ENCODE data around the gene USP40.

USP40 gene

DNA sequence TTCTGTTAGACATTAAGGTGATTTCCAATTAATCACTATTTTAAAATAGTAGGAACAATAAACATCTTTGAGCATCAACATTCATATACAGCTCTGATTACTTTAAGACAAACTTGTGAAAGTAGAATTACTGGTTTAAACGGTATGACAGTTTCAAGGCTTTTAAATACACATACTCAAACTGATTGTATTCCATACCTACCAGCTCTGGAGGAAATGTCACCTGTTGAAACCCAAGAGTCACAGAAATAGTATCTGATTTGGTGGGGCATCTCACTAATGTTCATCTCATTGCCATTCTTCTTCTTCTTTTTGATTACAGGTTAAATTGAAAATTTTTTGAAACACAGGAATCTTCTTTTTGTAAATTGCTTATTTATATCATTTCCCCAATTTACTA is 36.2 kb downstream of the USP40 start:
- H2AFZ ChIP-seq (ENCODE audit: insufficient read depth, low read length, poor library complexity): no peak overlapping the region
- H3K4ac ChIP-seq (ENCODE audit: low read depth, low read length): no peak overlapping the region
- WGBS (ENCODE audit: extremely low coverage, insufficient coverage, insufficient read length): no CpG with 5 or more reads among the region's 1 CpG
- no peak overlapping the region for H4K91ac ChIP-seq (ENCODE audit: low read depth, low read length)
- H2AK5ac ChIP-seq (ENCODE audit: low read length): no peak overlapping the region
- no peak overlapping the region for H2BK12ac ChIP-seq (ENCODE audit: low read length)
- no peak overlapping the region for H3K23ac ChIP-seq (ENCODE audit: low read length)
- no peak overlapping the region for H3K9ac ChIP-seq (ENCODE audit: low read length)
- no peaks in the 10 kb centered on the region for H3K79me2 ChIP-seq (ENCODE audit: control insufficient read depth, insufficient read depth, low read length, poor library complexity)
- H4K8ac ChIP-seq (ENCODE audit: low read depth, low read length): no peak overlapping the region
- H3K79me1 ChIP-seq (ENCODE audit: low read length): no peaks in the 10 kb centered on the region
- H3K27me3 ChIP-seq (ENCODE audit: insufficient read depth, low read length): no peaks in the 10 kb centered on the region
- no peak overlapping the region for H3K4me2 ChIP-seq (ENCODE audit: low read length)
- no peak overlapping the region for H3K18ac ChIP-seq (ENCODE audit: low read length)
- no peak for DNase-seq
- H3K9me3 ChIP-seq (ENCODE audit: insufficient read depth, low read depth, low read length): no peaks in the 10 kb centered on the region
- H3K14ac ChIP-seq (ENCODE audit: low read length): no peak overlapping the region
- H4K12ac ChIP-seq (ENCODE audit: low read depth, low read length): no peak overlapping the region
- H2BK5ac ChIP-seq (ENCODE audit: low read depth, low read length, poor library complexity): no peak overlapping the region
- H3K27ac ChIP-seq (ENCODE audit: low read depth, low read length): no peak overlapping the region
- H3K4me3 ChIP-seq (ENCODE audit: low read depth, low read length): no peak overlapping the region
- no peaks in the 10 kb centered on the region for H3K4me1 ChIP-seq (ENCODE audit: control insufficient read depth in 1 of 2, insufficient read depth in 2 of 2, low read length in 2 of 2)
- H3K36me3 ChIP-seq (ENCODE audit: control insufficient read depth in 1 of 2, insufficient read depth in 2 of 2, low read length in 2 of 2): peaks cover 0 to 11% of the 10 kb centered on the region in 2 experiments
- H2BK120ac ChIP-seq (ENCODE audit: insufficient read depth, low read length, poor library complexity): no peak overlapping the region

DNA sequence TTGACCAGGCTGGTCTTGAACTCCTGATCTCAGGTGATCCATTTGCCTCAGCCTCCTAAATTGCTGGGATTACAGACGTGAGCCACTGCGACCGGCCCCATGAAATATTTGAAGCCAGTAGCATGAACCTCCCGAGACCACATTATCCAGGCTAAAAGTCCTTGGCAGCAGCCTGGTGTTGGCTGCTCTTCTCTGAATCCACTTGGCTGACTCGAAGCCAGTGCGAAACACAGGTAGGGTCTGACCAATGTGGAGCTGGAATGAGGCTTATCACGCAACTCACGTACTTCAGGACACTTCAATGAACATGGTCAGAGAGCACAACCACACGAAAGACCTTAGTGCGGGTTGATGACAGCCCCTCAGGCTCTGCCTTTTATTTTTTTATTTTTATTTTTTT is 38.4 kb downstream of the USP40 start:
- Histone ChIP-seq H2BK5ac (ENCODE audit: low read depth, low read length, poor library complexity) (no peak overlapping the region), H3K9me3 (ENCODE audit: insufficient read depth, low read depth, low read length) (no peaks in the 10 kb centered on the region), H3K4me1 (ENCODE audit: control insufficient read depth in 1 of 2, insufficient read depth in 2 of 2, low read length in 2 of 2) (no peaks in the 10 kb centered on the region), H3K79me1 (ENCODE audit: low read length) (no peaks in the 10 kb centered on the region), H2BK12ac (ENCODE audit: low read length) (no peak overlapping the region), H3K23ac (ENCODE audit: low read length) (no peak overlapping the region), H4K12ac (ENCODE audit: low read depth, low read length) (no peak overlapping the region), H3K36me3 (ENCODE audit: control insufficient read depth in 1 of 2, insufficient read depth in 2 of 2, low read length in 2 of 2) (peaks cover 2 to 12% of the 10 kb centered on the region in 2 experiments), H3K18ac (ENCODE audit: low read length) (no peak overlapping the region), H4K91ac (ENCODE audit: low read depth, low read length) (no peak overlapping the region), H3K9ac (ENCODE audit: low read length) (no peak overlapping the region), H2AK5ac (ENCODE audit: low read length) (no peak overlapping the region), H4K8ac (ENCODE audit: low read depth, low read length) (no peak overlapping the region), H3K79me2 (ENCODE audit: control insufficient read depth, insufficient read depth, low read length, poor library complexity) (no peaks in the 10 kb centered on the region), H3K14ac (ENCODE audit: low read length) (no peak overlapping the region), H2AFZ (ENCODE audit: insufficient read depth, low read length, poor library complexity) (no peak overlapping the region), H3K4me3 (ENCODE audit: low read depth, low read length) (no peak overlapping the region), H2BK120ac (ENCODE audit: insufficient read depth, low read length, poor library complexity) (no peak overlapping the region), H3K4ac (ENCODE audit: low read depth, low read length) (no peak overlapping the region), H3K27ac (ENCODE audit: low read depth, low read length) (no peak overlapping the region), H3K27me3 (ENCODE audit: insufficient read depth, low read length) (no peaks in the 10 kb centered on the region), H3K4me2 (ENCODE audit: low read length) (no peak overlapping the region)
- WGBS (ENCODE audit: extremely low coverage, insufficient coverage, insufficient read length): no CpG with 5 or more reads among the region's 10 CpGs
- no peak for DNase-seq

DNA sequence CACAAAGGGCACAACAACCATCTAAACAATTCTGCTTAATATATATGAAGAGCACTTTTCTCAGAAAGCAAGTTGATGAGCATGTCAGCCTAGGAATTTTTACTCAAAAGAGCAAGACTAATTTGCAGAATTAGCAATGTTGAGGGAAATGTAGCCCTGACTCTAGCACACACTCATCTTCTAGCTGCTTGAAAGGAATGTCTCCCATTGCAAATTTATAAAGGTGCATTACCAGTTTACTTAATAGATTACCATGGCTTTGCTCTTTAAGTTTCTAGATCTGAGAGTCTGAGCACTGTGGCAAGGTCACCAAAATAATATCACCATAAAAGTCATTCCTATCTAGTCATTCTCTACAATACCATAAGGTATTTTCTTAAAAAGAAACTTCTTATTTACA is 40.8 kb downstream of the USP40 start:
- Histone ChIP-seq H4K91ac (ENCODE audit: low read depth, low read length) (no peak overlapping the region), H4K8ac (ENCODE audit: low read depth, low read length) (no peak overlapping the region), H2BK12ac (ENCODE audit: low read length) (no peak overlapping the region), H3K23ac (ENCODE audit: low read length) (no peak overlapping the region), H2BK5ac (ENCODE audit: low read depth, low read length, poor library complexity) (no peak overlapping the region), H3K18ac (ENCODE audit: low read length) (no peak overlapping the region), H3K4me1 (ENCODE audit: control insufficient read depth in 1 of 2, insufficient read depth in 2 of 2, low read length in 2 of 2) (no peaks in the 10 kb centered on the region), H3K4ac (ENCODE audit: low read depth, low read length) (no peak overlapping the region), H3K36me3 (ENCODE audit: control insufficient read depth in 1 of 2, insufficient read depth in 2 of 2, low read length in 2 of 2) (peaks cover 4 to 7% of the 10 kb centered on the region in 2 experiments), H2AFZ (ENCODE audit: insufficient read depth, low read length, poor library complexity) (no peak overlapping the region), H3K9me3 (ENCODE audit: insufficient read depth, low read depth, low read length) (no peaks in the 10 kb centered on the region), H3K79me1 (ENCODE audit: low read length) (no peaks in the 10 kb centered on the region), H2AK5ac (ENCODE audit: low read length) (no peak overlapping the region), H3K4me3 (ENCODE audit: low read depth, low read length) (no peak overlapping the region), H3K79me2 (ENCODE audit: control insufficient read depth, insufficient read depth, low read length, poor library complexity) (no peaks in the 10 kb centered on the region), H4K12ac (ENCODE audit: low read depth, low read length) (no peak overlapping the region), H3K4me2 (ENCODE audit: low read length) (no peak overlapping the region), H3K14ac (ENCODE audit: low read length) (no peak overlapping the region), H3K9ac (ENCODE audit: low read length) (no peak overlapping the region), H3K27me3 (ENCODE audit: insufficient read depth, low read length) (no peaks in the 10 kb centered on the region), H3K27ac (ENCODE audit: low read depth, low read length) (no peak overlapping the region), H2BK120ac (ENCODE audit: insufficient read depth, low read length, poor library complexity) (no peak overlapping the region)
- DNase-seq: no peak

- Histone ChIP-seq H3K36me3 (ENCODE audit: control insufficient read depth in 1 of 2, insufficient read depth in 2 of 2, low read length in 2 of 2) (peaks cover 3 to 7% of the 10 kb centered on the region in 2 experiments), H3K79me2 (ENCODE audit: control insufficient read depth, insufficient read depth, low read length, poor library complexity) (no peaks in the 10 kb centered on the region), H2AK5ac (ENCODE audit: low read length) (no peak overlapping the region), H2BK120ac (ENCODE audit: insufficient read depth, low read length, poor library complexity) (no peak overlapping the region), H3K14ac (ENCODE audit: low read length) (no peak overlapping the region), H2BK12ac (ENCODE audit: low read length) (no peak overlapping the region), H3K27me3 (ENCODE audit: insufficient read depth, low read length) (no peaks in the 10 kb centered on the region), H3K27ac (ENCODE audit: low read depth, low read length) (no peak overlapping the region), H3K9me3 (ENCODE audit: insufficient read depth, low read depth, low read length) (no peaks in the 10 kb centered on the region), H3K4ac (ENCODE audit: low read depth, low read length) (no peak overlapping the region), H3K23ac (ENCODE audit: low read length) (no peak overlapping the region), H2AFZ (ENCODE audit: insufficient read depth, low read length, poor library complexity) (no peak overlapping the region), H3K18ac (ENCODE audit: low read length) (no peak overlapping the region), H3K9ac (ENCODE audit: low read length) (no peak overlapping the region), H3K4me1 (ENCODE audit: control insufficient read depth in 1 of 2, insufficient read depth in 2 of 2, low read length in 2 of 2) (no peaks in the 10 kb centered on the region), H3K79me1 (ENCODE audit: low read length) (no peaks in the 10 kb centered on the region), H4K91ac (ENCODE audit: low read depth, low read length) (no peak overlapping the region), H3K4me2 (ENCODE audit: low read length) (no peak overlapping the region), H4K8ac (ENCODE audit: low read depth, low read length) (no peak overlapping the region), H4K12ac (ENCODE audit: low read depth, low read length) (no peak overlapping the region), H3K4me3 (ENCODE audit: low read depth, low read length) (no peak overlapping the region), H2BK5ac (ENCODE audit: low read depth, low read length, poor library complexity) (no peak overlapping the region)
- no peak for DNase-seq
- no CpG with 5 or more reads among the region's 3 CpGs for WGBS (ENCODE audit: extremely low coverage, insufficient coverage, insufficient read length)
These were observed 46.6 kb downstream of the USP40 start for GRCh38 chr2:233519787-233520611.
